Fibroblast of villous mesenchyme (primary cell): Measurements from ENCODE around the gene C11orf24. TPM values are rescaled to one million over a fixed set of nuclear protein-coding genes. Genes with fewer than 3 reads are reported as not detected.

Source experiments
- DNase-seq: peaks from one replicate; pipeline ENCODE4 v3.0.0-alpha.2; 2010; ENCODE audit warnings: low read depth
- H3K4me3 ChIP-seq: 2 replicates; pipeline ENCODE4 v1.5.1; 2011; ENCODE audit warnings: low read depth, mild to moderate bottlenecking, low read length
- total RNA-seq: library from RNA; depleted of rRNA; stranded (reverse); fragments of >200 nt; gene quantifications from 2 replicates; pipeline ENCODE4 v1.2.3, GENCODE V29; 2012
- TF ChIP-seq, protein P1 (sequence below): IDR thresholded peaks from 2 replicates; pipeline ENCODE4 v1.5.1; 2012; ENCODE audit warnings: low read depth, mild to moderate bottlenecking, low read length; ENCODE audit not compliant: insufficient read depth

The C11orf24 gene
- total RNA-seq, result 50.1 and 64.4 TPM in 2 replicates

DNA sequence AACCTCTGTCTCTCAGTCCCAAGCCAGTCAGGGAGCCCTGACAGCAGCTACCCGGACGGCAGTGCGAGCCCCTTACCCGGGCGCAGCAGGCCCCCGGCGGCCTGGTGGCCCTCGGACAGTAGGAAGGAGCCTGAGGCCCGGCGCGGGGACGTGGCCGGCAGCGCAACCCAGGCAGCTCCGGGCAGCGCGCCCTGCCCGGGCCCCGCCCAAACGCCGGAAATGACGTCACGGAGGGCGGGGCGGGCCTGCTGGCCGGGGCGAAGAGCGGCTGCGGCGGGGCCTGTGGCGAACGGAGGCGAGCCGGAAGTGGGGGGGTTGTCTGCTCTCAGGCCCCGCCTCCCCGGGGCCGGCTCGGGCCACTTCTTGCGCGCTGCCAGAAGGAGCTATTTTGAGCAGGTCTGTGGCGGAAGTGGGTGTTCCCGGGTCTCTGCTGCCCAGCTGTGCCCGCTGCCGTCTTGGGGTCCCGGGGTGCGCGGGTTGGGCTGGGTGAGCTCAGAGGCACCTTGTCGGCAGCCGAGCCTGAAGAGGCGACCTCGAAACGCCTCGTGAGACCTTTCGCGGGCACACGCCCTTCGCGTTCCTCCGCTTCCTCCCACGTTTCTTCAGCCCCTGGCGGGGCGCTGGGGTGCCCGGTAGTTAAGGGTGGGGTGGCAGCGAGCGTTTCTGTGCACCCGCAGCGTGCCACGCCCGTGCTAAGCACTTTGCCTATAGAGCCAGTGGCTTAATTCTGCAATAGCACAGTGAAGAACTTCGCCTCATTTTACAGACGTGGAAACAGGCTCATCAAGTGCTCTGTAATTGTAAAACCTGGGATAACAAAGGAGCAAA lies at the start of gene C11orf24:
C11orf24 (minus strand) TSS at position 193 of the 828 bp plus-strand sequence. CDS start 8,206 bp downstream, outside the sequence.
- DNase-seq, result peak; percentile 96
- TF ChIP-seq, protein P1, sequence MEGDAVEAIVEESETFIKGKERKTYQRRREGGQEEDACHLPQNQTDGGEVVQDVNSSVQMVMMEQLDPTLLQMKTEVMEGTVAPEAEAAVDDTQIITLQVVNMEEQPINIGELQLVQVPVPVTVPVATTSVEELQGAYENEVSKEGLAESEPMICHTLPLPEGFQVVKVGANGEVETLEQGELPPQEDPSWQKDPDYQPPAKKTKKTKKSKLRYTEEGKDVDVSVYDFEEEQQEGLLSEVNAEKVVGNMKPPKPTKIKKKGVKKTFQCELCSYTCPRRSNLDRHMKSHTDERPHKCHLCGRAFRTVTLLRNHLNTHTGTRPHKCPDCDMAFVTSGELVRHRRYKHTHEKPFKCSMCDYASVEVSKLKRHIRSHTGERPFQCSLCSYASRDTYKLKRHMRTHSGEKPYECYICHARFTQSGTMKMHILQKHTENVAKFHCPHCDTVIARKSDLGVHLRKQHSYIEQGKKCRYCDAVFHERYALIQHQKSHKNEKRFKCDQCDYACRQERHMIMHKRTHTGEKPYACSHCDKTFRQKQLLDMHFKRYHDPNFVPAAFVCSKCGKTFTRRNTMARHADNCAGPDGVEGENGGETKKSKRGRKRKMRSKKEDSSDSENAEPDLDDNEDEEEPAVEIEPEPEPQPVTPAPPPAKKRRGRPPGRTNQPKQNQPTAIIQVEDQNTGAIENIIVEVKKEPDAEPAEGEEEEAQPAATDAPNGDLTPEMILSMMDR, result peak; percentile 10
- H3K4me3 ChIP-seq, result peak within 1 kb of the TSS; percentile 92

DNA sequence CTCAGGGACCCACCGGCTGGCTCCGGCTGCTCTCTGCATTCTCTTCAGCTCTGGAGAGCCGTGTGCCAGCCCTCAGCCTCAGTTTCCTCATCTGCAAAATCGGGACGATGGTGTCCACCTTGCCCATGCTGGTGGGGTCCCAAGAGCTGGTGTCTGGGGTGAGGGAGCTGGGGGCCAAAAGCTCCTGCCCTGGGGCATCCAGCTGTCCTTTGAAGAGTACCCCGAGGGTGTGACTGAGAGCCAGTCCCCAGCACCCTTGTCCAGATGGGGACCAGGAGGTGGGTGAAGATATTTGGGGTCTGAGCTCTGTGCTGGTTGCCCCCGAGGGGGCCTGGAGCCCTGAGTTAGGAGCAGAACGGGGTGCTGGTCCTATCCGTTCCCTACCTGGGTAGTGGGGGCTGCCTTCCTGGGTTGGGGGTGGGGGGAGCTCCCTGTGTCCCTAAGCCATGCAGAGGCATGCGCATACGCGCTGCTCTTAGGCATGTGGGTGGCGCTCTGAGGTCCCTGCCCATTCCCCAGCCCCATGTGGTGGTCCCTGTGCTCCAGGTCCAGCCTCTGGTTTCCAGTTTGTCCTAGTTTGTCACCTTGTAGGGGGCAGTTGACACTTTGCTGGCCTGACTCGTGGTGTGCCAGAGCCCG lies 45.5 kb upstream of the C11orf24 start:
- no peak for DNase-seq
- H3K4me3 ChIP-seq, result no peak overlapping the region
- TF ChIP-seq, protein P1, result no peak

DNA sequence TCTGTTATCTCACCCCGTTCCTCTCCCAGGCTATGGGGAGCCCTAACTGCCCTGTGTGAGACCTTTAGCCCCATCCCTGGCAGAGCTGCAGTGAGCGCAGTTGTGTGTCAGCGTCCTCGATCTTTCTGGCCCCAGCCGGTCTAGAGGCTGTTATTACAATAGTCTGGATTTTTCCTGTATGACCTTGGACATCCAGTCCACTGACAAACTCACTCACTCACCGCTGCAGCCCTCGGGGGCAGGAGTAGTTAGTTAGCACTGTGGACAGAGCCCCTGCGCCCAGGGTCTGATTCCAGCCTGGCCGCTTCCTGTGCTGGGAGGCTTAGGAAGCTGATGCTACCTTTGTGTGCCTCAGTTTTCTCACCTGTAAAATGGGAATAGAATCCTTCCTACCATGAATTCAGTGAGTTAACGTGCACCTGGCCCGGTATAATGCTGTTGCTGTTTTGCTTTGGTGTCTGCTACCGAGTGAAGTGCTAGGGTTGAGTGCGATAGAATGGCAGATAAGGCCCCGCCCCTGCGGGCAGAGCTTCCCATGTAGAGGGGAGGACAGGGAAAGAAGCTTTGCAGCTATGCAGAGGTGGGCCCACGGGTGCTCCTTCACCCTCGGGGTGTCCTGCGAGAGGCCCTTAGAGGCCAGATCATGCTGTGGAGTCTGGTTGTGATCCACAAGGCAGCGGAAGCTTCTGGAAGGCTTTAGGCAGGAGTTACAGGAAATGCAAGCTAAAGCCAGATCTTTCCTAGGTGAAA lies 43.6 kb upstream of the C11orf24 start:
- no peak overlapping the region for H3K4me3 ChIP-seq
- TF ChIP-seq, protein P1, result no peak
- DNase-seq, result no peak

- peak; percentile 45 for DNase-seq
- H3K4me3 ChIP-seq, result peak overlapping the region; percentile 69
- TF ChIP-seq, protein P1, result no peak
Observed at GRCh38 chr11:68314203-68315170, 42.7 kb upstream of the C11orf24 start.

GRCh38 chr11:68313574-68314202 lies 41.9 kb upstream of the C11orf24 start:
- peak overlapping the region; percentile 69 for H3K4me3 ChIP-seq
- DNase-seq, result peak; percentile 41
- TF ChIP-seq, protein P1, result no peak
